WI38 (cell line): Measurements from ENCODE around the gene TKT.
"Not testable (repeated sequence)": the region's sequence is repeated elsewhere in the genome, so short reads cannot be mapped to it uniquely, and the experiment has no call there.

Experiments
- H3K4me3 ChIP-seq: 2 replicates; pipeline ENCODE4 v1.5.1; 2011; ENCODE audit warnings: low read depth, mild to moderate bottlenecking, control low read depth, low read length
- CTCF ChIP-seq: IDR thresholded peaks from 2 replicates; pipeline ENCODE4 v1.5.1; 2012; ENCODE audit warnings: low read depth, mild to moderate bottlenecking, control low read depth, low read length

TKT gene

GRCh38 chr3:53269888-53270880 lies 14.4 kb upstream of the TKT start:
- no peak overlapping the region for H3K4me3 ChIP-seq
- TF ChIP-seq CTCF: no peak

GRCh38 chr3:53269193-53269592 lies 13.4 kb upstream of the TKT start:
- H3K4me3 ChIP-seq: not testable (repeated sequence)

GRCh38 chr3:53267766-53268165 lies 11.9 kb upstream of the TKT start:
- no peak overlapping the region for H3K4me3 ChIP-seq
- TF ChIP-seq CTCF: no peak

- no peak for TF ChIP-seq CTCF
- no peak overlapping the region for H3K4me3 ChIP-seq
These were observed 8.9 kb upstream of the TKT start for GRCh38 chr3:53264718-53265117.

- TF ChIP-seq CTCF: no peak
These were observed 8.1 kb upstream of the TKT start for GRCh38 chr3:53263907-53264306.

GRCh38 chr3:53261712-53262111 lies 5.9 kb upstream of the TKT start:
- 0 out of 2 replicates have a peak, but pooled peaks have one; percentile 3 for TF ChIP-seq CTCF
- H3K4me3 ChIP-seq: no peak overlapping the region

More at GRCh38 chr3:53263907-53264306, 8.1 kb upstream of the TKT start:
- no peak overlapping the region for H3K4me3 ChIP-seq

GRCh38 chr3:53260286-53260785 lies 4.5 kb upstream of the TKT start:
- H3K4me3 ChIP-seq: no peak overlapping the region
- TF ChIP-seq CTCF: no peak
